CD4-positive, alpha-beta memory T cell (primary cell): ENCODE measurements around the gene ATP6AP1. TPM values are rescaled to one million over a fixed set of nuclear protein-coding genes. Genes with fewer than 3 reads are reported as not detected.
A peak's percentile ranks its signal among the peaks of the same experiment; 100 is the strongest.

Source experiments
- CTCF ChIA-PET: fragments of 350-600 bp; sonication (Branson Sonifier 250); formaldehyde crosslinking; loops from one replicate; lab custom pipeline; 2021; ENCODE audit warnings: inconsistent platforms; ENCODE audit not compliant: partially characterized antibody; lab: Charles Lee
- POLR2A ChIA-PET: fragments of 350-600 bp; sonication (Branson Sonifier 250); formaldehyde crosslinking; loops from one replicate; lab custom pipeline; 2021; ENCODE audit not compliant: partially characterized antibody; lab: Charles Lee
- DNase-seq, 5 donors: peaks; one replicate each; pipeline versions ENCODE4 v3.0.0 to v3.0.0-alpha.2; 2020 to 2022; ENCODE audit warnings: mixed read lengths in 1 of 5
- H3K27ac ChIP-seq: one replicate; pipeline ENCODE4 v1.7.0; 2013; ENCODE audit warnings: low read depth, low read length
- H3K27me3 ChIP-seq: 2 replicates; pipeline ENCODE4 v1.7.0; 2013; ENCODE audit warnings: mild to moderate bottlenecking, low read length, moderate library complexity; ENCODE audit not compliant: insufficient read depth
- H3K36me3 ChIP-seq: 2 replicates; pipeline ENCODE4 v1.7.0; 2013; ENCODE audit warnings: mild to moderate bottlenecking, low read length, moderate library complexity; ENCODE audit not compliant: insufficient read depth
- H3K4me1 ChIP-seq: 2 replicates; pipeline ENCODE4 v1.7.0; 2013; ENCODE audit warnings: mild to moderate bottlenecking, low read length, moderate library complexity; ENCODE audit not compliant: insufficient read depth
- H3K4me3 ChIP-seq, 2 donors: one replicate each; pipeline ENCODE4 v1.7.0; 2013; ENCODE audit warnings: low read length in 2 of 2, mild to moderate bottlenecking in 1 of 2
- H3K9me3 ChIP-seq, 2 donors: one replicate each; pipeline ENCODE4 v1.7.0; 2013; ENCODE audit warnings: low read length in 2 of 2, control low read depth in 1 of 2; ENCODE audit not compliant: control insufficient read depth in 1 of 2
- H3K27ac Mint-ChIP-seq, 7 donors: one replicate each; pipeline ENCODE4 v1.8.0; 2020 to 2021; ENCODE audit warnings: mixed read lengths in 7 of 7, mild to moderate bottlenecking in 6 of 7, inconsistent platforms in 3 of 7, moderate library complexity in 3 of 7
- H3K27me3 Mint-ChIP-seq, 2 donors: one replicate each; pipeline ENCODE4 v1.8.0; 2020 to 2021; ENCODE audit warnings: mixed read lengths in 2 of 2
- H3K36me3 Mint-ChIP-seq, 2 donors: one replicate each; pipeline ENCODE4 v1.8.0; 2020 to 2021; ENCODE audit warnings: mixed read lengths in 2 of 2, inconsistent platforms in 1 of 2, mild to moderate bottlenecking in 1 of 2
- H3K4me1 Mint-ChIP-seq, 4 donors: one replicate each; pipeline ENCODE4 v1.8.0; 2020 to 2021; ENCODE audit warnings: mixed read lengths in 4 of 4, mild to moderate bottlenecking in 1 of 4
- H3K4me3 Mint-ChIP-seq, 8 donors: one replicate each; pipeline ENCODE4 v1.8.0; 2020 to 2021; ENCODE audit warnings: mixed read lengths in 8 of 8, mild to moderate bottlenecking in 7 of 8, moderate library complexity in 6 of 8, inconsistent platforms in 3 of 8
- H3K9me3 Mint-ChIP-seq, 8 donors: one replicate each; pipeline ENCODE4 v1.8.0; 2020 to 2021; ENCODE audit warnings: mixed read lengths in 8 of 8, mild to moderate bottlenecking in 5 of 8, inconsistent platforms in 3 of 8, moderate library complexity in 1 of 8
- intact Hi-C: fragments of 100-400 bp; cut with micrococcal nuclease; formaldehyde crosslinking; loops from one replicate; pipeline ENCODE4 v1.15.1; 2023
- polyA plus RNA-seq, 2 donors: library from polyadenylated mRNA; unstranded; fragments of 300-500 nt; fragmentation: Illumina TruSeq; gene quantifications; one replicate each; pipeline ENCODE4 v1.2.3, GENCODE V29; 2021
- total RNA-seq, 2 experiments: library from RNA; stranded (reverse); gene quantifications; one replicate each; pipeline ENCODE4 v1.2.3, GENCODE V29; 2021

The ATP6AP1 gene
- total and polyA plus RNA-seq, 4 experiments from 2014 or later = 60.4 to 149 (median 88.4) TPM

GRCh38 chrX:154472685-154473632, 44.5 kb downstream of the ATP6AP1 start:
- no peaks in the 10 kb centered on the region for H3K27me3 ChIP-seq
- Mint-ChIP-seq H3K27me3 (no peaks in the 10 kb centered on the region), H3K9me3 (no peaks in the 10 kb centered on the region), H3K36me3 (peaks cover 0 to 15% of the 10 kb centered on the region in 2 donors), H3K27ac (peak overlapping the region in 4 of 7 donors; percentile 7 to 61 (median 40)), H3K4me3 (no peak overlapping the region), H3K4me1 (peaks cover 0 to 14% (median 4%) of the 10 kb centered on the region in 4 donors)
- H3K4me1 ChIP-seq = peaks cover 8% of the 10 kb centered on the region
- H3K36me3 ChIP-seq = peaks cover 5% of the 10 kb centered on the region
- H3K4me3 ChIP-seq = no peak overlapping the region
- ChIA-PET CTCF (interaction anchor here (1.0 to 1.3 kb wide), 2 partner anchors 12 to 54 kb away, joined by 3 read pairs; no protein-coding TSS in a partner anchor), POLR2A (interaction anchor here (0.9 to 1.2 kb wide), 2 partner anchors 14 to 27 kb away, joined by 3 to 4 read pairs; no protein-coding TSS in a partner anchor)
- intact Hi-C loops = loop anchor here (10.0 kb wide), 1 partner anchor 58 kb away; the partner anchor contains the start of gene TAFAZZIN
- DNase-seq = no peak
- no peak overlapping the region for H3K27ac ChIP-seq
- H3K9me3 ChIP-seq = no peaks in the 10 kb centered on the region

- peaks cover 2 to 14% (median 4%) of the 10 kb centered on the region in 4 donors for H3K4me1 Mint-ChIP-seq
- Histone ChIP-seq H3K4me3 (no peak overlapping the region), H3K4me1 (peaks cover 12% of the 10 kb centered on the region), H3K9me3 (no peaks in the 10 kb centered on the region), H3K27me3 (no peaks in the 10 kb centered on the region), H3K36me3 (peaks cover 5% of the 10 kb centered on the region), H3K27ac (no peak overlapping the region)
- CTCF ChIA-PET = no interaction called here
- no peaks in the 10 kb centered on the region for H3K9me3 Mint-ChIP-seq
- no peaks in the 10 kb centered on the region for H3K27me3 Mint-ChIP-seq
- POLR2A ChIA-PET = interaction anchor here (0.8 to 0.9 kb wide), 2 partner anchors 17 to 28 kb away, joined by 3 to 4 read pairs; partner anchors contain the start of gene SLC10A3
- no peak overlapping the region for H3K4me3 Mint-ChIP-seq
- no peak for DNase-seq
- H3K27ac Mint-ChIP-seq = no peak overlapping the region
- intact Hi-C loops = loop anchor here (10.0 kb wide), 1 partner anchor 59 kb away; the partner anchor contains the start of gene TAFAZZIN
- peaks cover 0 to 14% of the 10 kb centered on the region in 2 donors for H3K36me3 Mint-ChIP-seq
These were observed 45.2 kb downstream of the ATP6AP1 start for GRCh38 chrX:154473683-154474082.

GRCh38 chrX:154476821-154477220, 48.3 kb downstream of the ATP6AP1 start:
- Histone ChIP-seq H3K9me3 (no peaks in the 10 kb centered on the region), H3K27ac (no peak overlapping the region), H3K4me3 (no peak overlapping the region), H3K36me3 (peaks cover under 1% of the 10 kb centered on the region), H3K4me1 (peaks cover 20% of the 10 kb centered on the region), H3K27me3 (no peaks in the 10 kb centered on the region)
- H3K4me3 Mint-ChIP-seq = peak overlapping the region in 2 of 8 donors; percentile 35 to 41
- ChIA-PET POLR2A (interaction anchor here (0.8 to 3.9 kb wide), 9 partner anchors 8 to 108 kb away, joined by 3 to 29 read pairs (median 6); partner anchors contain the start of genes IKBKG, PLXNA3, RPL10 and SLC10A3), CTCF (interaction anchor here (0.8 to 1.4 kb wide), 2 partner anchors 10 to 50 kb away, joined by 3 to 4 read pairs; no protein-coding TSS in a partner anchor)
- no peaks in the 10 kb centered on the region for H3K9me3 Mint-ChIP-seq
- no peaks in the 10 kb centered on the region for H3K27me3 Mint-ChIP-seq
- intact Hi-C loops = loop anchor here (5.0 to 10.0 kb wide), 2 partner anchors 35 to 62 kb away; partner anchors contain the start of genes FAM50A and TAFAZZIN
- peaks cover 0 to 10% of the 10 kb centered on the region in 2 donors for H3K36me3 Mint-ChIP-seq
- DNase-seq = no peak
- H3K27ac Mint-ChIP-seq = peak overlapping the region in 3 of 7 donors; percentile 21 to 70 (median 37)
- peaks cover 5 to 19% (median 10%) of the 10 kb centered on the region in 4 donors for H3K4me1 Mint-ChIP-seq

GRCh38 chrX:154477891-154478477, 49.5 kb downstream of the ATP6AP1 start:
- ChIA-PET POLR2A (interaction anchor here (0.8 to 3.9 kb wide), 13 partner anchors 8 to 109 kb away, joined by 3 to 29 read pairs (median 4); partner anchors contain the start of genes ATP6AP1, IKBKG, PLXNA3 and RPL10), CTCF (no interaction called here)
- Histone ChIP-seq H3K9me3 (no peaks in the 10 kb centered on the region), H3K27ac (peak overlapping the region; percentile 76), H3K4me3 (peak overlapping the region in 1 of 2 donors; percentile 55), H3K36me3 (no peaks in the 10 kb centered on the region), H3K4me1 (peaks cover 20% of the 10 kb centered on the region), H3K27me3 (no peaks in the 10 kb centered on the region)
- Mint-ChIP-seq H3K4me1 (peaks cover 5 to 23% (median 10%) of the 10 kb centered on the region in 4 donors), H3K36me3 (peaks cover 0 to 7% of the 10 kb centered on the region in 2 donors), H3K9me3 (no peaks in the 10 kb centered on the region), H3K27ac (peak overlapping the region; percentile 82 to 91 (median 88)), H3K27me3 (no peaks in the 10 kb centered on the region), H3K4me3 (peak overlapping the region; percentile 76 to 87 (median 83))
- intact Hi-C loops = loop anchor here (2.0 to 10.0 kb wide), 3 partner anchors 21 to 63 kb away; partner anchors contain the start of genes FAM50A and TAFAZZIN
- no peak for DNase-seq

GRCh38 chrX:154478728-154479622, 50.5 kb downstream of the ATP6AP1 start, which contains the start of gene LAGE3:
LAGE3 (minus strand) TSS chrX:154479281; CDS start chrX:154478915, 366 bp downstream.
- intact Hi-C loops = loop anchor here (1.0 to 10.0 kb wide), 5 partner anchors 11 to 64 kb away; partner anchors contain the start of genes FAM3A, FAM50A, SLC10A3 and TAFAZZIN
- CTCF ChIA-PET = interaction anchor here (1.3 kb wide), 1 partner anchor 47 kb away, joined by 3 read pairs; no protein-coding TSS in a partner anchor
- H3K4me3 ChIP-seq = peak within 1 kb of the TSS in 1 of 2 donors; percentile 55
- H3K27me3 ChIP-seq = no peaks in the 10 kb centered on the region
- Mint-ChIP-seq H3K4me3 (peak within 1 kb of the TSS; percentile 78 to 87 (median 83)), H3K27ac (peak within 1 kb of the TSS; percentile 87 to 97 (median 91)), H3K27me3 (no peaks in the 10 kb centered on the region), H3K36me3 (peaks cover 0 to 2% of the 10 kb centered on the region in 2 donors), H3K9me3 (no peaks in the 10 kb centered on the region), H3K4me1 (peaks cover 5 to 19% (median 10%) of the 10 kb centered on the region in 4 donors)
- no peaks in the 10 kb centered on the region for H3K36me3 ChIP-seq
- DNase-seq = peak; percentile 89 to 96 (median 94)
- POLR2A ChIA-PET = interaction anchor here (0.9 to 3.9 kb wide), 10 partner anchors 11 to 68 kb away, joined by 3 to 29 read pairs (median 4); partner anchors contain the start of genes ATP6AP1, PLXNA3 and SLC10A3
- H3K27ac ChIP-seq = peak within 1 kb of the TSS; percentile 76
- H3K4me1 ChIP-seq = peaks cover 21% of the 10 kb centered on the region
- no peaks in the 10 kb centered on the region for H3K9me3 ChIP-seq
